HG02588 (cell line): ENCODE data around the gene KCNJ4.
"Not testable (repeated sequence)": the region's sequence is repeated elsewhere in the genome, so short reads cannot be mapped to it uniquely, and the experiment has no call there.

Experiments
- ATAC-seq: cut with Tn5 transposase; IDR thresholded peaks from one replicate; pipeline ENCODE4 v1.9.1; 2021; ENCODE audit warnings: mild to moderate bottlenecking, moderate library complexity; ENCODE audit not compliant: unreplicated experiment

The KCNJ4 gene

GRCh38 chr22:38388506-38389427 is 66.2 kb downstream of the KCNJ4 start:
- ATAC-seq: not testable (repeated sequence)

DNA sequence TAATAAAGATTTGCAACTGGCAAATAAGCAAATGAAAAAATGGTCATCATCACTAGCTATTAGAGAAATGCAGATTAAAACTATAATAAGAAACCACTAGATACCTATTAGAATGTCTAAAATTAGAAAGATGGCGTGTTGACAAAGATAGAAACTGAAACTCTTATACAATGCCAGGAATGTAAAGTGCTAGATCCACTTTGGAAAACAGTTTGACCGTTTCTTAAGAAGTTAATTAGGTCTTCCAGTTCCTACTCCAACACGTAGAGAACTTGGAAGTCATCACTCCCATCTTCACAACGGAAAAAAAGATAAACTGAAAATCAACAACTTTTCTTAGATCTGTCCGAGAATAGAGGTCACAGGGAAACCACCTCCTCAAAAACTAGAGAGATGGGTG is 68.1 kb downstream of the KCNJ4 start:
- not testable (repeated sequence) for ATAC-seq

DNA sequence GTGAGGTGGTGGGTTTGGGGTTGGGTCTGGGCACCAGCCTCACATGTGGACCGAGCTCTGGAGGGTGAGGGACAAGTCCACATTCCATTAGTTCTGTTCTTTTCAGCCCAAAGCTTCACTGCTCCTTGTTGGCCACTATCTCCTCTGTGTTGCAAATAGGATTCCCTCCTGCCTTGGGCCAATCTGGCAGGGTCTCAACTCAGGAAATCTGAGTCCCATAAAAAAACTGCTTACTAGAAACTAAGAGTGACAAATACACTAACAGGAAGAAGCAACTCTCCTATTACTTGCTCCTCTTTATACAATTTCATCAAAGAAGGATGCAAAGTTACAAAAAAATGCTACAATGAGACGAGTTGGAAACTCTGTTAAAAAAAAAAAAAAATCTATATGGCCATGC is 71.6 kb downstream of the KCNJ4 start:
- no peak for ATAC-seq

DNA sequence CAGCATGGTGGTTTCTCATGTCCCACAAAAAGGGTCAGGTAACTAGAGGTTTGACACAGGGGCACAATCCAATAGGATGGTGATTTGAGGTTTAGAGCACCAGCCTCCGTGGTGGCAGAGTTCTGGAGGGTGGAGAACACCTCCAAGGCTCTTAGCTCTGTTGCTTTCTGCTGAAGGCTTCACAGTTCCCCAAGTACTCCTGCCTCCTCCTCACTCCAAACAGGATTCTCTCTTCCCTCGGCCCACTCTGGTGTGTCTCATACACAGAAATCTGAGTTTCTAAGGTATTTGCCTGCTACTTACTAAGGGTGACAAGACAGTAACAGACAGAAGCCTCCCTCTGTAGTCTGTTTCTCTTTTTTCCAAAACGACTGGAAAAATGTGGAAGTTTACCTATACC is 73.6 kb downstream of the KCNJ4 start:
- not testable (repeated sequence) for ATAC-seq
